ENCODE results near the gene AKAP13.

DNA sequence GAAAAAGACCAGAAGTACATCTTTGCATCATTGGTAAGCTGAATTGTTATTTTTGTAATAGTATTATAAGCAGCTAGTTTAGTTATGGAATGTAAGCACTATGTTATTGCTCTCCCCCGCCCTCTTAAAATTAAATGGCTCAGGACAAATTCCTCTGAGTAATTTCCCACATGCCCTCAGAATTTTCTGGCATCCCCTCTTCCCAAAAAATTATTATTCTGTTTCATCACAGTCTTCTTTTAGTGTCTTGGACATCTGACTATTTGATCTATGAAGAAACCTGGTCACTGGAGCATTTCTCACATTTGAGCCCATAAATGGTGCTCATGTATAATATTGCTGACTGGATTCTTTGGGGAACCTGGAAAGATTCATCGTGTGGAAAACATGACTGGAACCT lies 346.1 kb downstream of the AKAP13 start:
- TF ChIP-seq, protein P1, sequence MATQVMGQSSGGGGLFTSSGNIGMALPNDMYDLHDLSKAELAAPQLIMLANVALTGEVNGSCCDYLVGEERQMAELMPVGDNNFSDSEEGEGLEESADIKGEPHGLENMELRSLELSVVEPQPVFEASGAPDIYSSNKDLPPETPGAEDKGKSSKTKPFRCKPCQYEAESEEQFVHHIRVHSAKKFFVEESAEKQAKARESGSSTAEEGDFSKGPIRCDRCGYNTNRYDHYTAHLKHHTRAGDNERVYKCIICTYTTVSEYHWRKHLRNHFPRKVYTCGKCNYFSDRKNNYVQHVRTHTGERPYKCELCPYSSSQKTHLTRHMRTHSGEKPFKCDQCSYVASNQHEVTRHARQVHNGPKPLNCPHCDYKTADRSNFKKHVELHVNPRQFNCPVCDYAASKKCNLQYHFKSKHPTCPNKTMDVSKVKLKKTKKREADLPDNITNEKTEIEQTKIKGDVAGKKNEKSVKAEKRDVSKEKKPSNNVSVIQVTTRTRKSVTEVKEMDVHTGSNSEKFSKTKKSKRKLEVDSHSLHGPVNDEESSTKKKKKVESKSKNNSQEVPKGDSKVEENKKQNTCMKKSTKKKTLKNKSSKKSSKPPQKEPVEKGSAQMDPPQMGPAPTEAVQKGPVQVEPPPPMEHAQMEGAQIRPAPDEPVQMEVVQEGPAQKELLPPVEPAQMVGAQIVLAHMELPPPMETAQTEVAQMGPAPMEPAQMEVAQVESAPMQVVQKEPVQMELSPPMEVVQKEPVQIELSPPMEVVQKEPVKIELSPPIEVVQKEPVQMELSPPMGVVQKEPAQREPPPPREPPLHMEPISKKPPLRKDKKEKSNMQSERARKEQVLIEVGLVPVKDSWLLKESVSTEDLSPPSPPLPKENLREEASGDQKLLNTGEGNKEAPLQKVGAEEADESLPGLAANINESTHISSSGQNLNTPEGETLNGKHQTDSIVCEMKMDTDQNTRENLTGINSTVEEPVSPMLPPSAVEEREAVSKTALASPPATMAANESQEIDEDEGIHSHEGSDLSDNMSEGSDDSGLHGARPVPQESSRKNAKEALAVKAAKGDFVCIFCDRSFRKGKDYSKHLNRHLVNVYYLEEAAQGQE (IDR thresholded peaks at IDR 0.05): no peak
- TF ChIP-seq CHD2 (IDR thresholded peaks at IDR 0.05; ENCODE audit: low read length, partially characterized antibody) (no peak), HOXB5 (CRISPR knock-in tag; IDR thresholded peaks at IDR 0.05) (no peak), RARB (CRISPR knock-in tag; IDR thresholded peaks at IDR 0.05) (no peak), POLR2A (IDR thresholded peaks at IDR 0.05; ENCODE audit: low read length) (no peak), MAZ (IDR thresholded peaks at IDR 0.05; ENCODE audit: borderline replicate concordance, low read depth, low read length) (no peak), CBX2 (IDR thresholded peaks at IDR 0.05; ENCODE audit: borderline replicate concordance, low read depth) (no peak), RAD21 (conservative IDR thresholded peaks at IDR 0.05 in 1 of 2, IDR thresholded peaks at IDR 0.05 in 1 of 2) (no peak), JUN (IDR thresholded peaks at IDR 0.05) (no peak)
- TF ChIP-seq, protein P2, sequence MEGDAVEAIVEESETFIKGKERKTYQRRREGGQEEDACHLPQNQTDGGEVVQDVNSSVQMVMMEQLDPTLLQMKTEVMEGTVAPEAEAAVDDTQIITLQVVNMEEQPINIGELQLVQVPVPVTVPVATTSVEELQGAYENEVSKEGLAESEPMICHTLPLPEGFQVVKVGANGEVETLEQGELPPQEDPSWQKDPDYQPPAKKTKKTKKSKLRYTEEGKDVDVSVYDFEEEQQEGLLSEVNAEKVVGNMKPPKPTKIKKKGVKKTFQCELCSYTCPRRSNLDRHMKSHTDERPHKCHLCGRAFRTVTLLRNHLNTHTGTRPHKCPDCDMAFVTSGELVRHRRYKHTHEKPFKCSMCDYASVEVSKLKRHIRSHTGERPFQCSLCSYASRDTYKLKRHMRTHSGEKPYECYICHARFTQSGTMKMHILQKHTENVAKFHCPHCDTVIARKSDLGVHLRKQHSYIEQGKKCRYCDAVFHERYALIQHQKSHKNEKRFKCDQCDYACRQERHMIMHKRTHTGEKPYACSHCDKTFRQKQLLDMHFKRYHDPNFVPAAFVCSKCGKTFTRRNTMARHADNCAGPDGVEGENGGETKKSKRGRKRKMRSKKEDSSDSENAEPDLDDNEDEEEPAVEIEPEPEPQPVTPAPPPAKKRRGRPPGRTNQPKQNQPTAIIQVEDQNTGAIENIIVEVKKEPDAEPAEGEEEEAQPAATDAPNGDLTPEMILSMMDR (IDR thresholded peaks at IDR 0.05): no peak
- TF ChIP-seq, protein P3, sequence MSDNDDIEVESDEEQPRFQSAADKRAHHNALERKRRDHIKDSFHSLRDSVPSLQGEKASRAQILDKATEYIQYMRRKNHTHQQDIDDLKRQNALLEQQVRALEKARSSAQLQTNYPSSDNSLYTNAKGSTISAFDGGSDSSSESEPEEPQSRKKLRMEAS (IDR thresholded peaks at IDR 0.05): no peak
